GM21717 (cell line): Measurements from ENCODE around the gene HLA-DRB1.
"Not testable (repeated sequence)": the region's sequence is repeated elsewhere in the genome, so short reads cannot be mapped to it uniquely, and the experiment has no call there.

Source experiments
- ATAC-seq: cut with Tn5 transposase; IDR thresholded peaks from one replicate; pipeline ENCODE4 v1.9.1; 2021; ENCODE audit warnings: mild to moderate bottlenecking, moderate library complexity; ENCODE audit not compliant: unreplicated experiment

Gene HLA-DRB1

DNA sequence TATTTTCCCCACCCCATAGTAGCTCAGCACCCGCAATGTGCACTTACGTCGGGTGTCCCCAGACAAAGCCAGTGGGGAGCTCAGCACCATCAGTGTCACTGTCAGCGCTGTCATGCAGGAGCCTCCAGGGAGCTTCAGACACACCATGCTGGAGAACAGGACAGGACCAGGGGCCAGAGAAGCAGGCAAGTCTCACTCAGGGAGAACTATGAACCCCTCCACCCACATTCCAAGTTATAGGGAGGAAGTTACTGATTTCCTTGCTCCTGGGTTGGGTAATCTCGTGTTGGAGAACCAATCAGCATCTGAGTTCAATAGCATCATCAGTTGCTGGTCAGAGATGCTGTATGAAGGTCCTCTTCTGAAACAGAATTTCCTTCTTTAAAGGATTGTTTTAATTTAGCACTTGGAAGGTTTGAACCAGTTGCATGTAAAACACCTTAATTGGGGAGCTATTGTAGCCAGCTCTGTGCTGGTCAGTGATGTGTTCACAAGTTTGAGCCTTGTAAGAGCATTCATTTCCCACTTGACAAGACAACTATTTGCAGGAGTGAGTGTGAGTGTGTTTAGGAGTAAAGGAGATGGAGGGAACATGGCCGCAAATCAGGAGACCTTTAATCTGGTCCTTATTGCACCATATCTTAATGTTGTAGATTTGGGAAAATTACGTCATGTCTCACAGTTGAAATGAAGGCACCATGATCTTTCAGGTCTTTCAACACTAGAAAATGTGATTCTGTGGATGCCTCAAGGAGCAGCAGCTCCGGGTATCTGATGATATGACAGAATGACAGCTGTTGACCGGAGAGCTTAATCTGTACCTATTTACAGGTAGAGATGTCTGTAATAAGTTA, at the start of gene HLA-DRB1:
TSS of gene HLA-DRB1 (minus strand) at position 253 of the 854 bp plus-strand sequence. CDS start at position 147, 106 bp downstream.
- ATAC-seq, result peak; percentile 91

DNA sequence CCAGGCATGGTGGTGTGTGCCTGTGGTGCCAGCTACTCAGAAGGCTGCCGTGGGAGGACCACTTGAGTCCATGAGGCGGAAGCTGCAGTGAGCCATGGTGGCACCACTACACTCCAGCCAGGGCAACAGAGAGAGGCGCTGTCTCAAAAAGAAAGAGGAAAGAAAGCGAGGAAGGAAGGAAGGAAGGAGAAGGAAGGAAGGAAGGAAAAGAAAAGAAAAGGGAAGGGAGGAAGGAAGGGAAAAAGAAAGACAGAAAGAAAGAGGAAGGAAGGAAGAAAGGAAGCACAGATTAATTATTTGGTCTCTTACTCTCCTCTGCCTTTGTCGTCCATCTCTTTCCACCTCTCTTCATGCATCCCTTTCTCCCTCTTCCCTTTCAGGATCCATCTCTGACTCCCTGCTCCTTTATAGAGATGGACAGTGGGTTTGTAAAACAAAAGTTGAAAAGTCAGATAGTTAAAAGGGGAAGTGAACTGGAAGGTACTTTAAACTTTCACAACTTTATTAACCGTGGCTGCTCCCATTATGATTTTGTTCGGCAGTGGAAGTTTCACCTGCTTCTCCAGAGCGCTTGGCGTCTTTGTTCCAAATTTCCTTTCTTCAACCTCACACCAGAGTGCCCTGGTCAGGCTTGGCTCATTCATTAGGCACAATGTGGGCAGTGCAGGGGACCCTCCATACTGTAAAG, 49.0 kb upstream of the HLA-DRB1 start:
- ATAC-seq, result no peak

DNA sequence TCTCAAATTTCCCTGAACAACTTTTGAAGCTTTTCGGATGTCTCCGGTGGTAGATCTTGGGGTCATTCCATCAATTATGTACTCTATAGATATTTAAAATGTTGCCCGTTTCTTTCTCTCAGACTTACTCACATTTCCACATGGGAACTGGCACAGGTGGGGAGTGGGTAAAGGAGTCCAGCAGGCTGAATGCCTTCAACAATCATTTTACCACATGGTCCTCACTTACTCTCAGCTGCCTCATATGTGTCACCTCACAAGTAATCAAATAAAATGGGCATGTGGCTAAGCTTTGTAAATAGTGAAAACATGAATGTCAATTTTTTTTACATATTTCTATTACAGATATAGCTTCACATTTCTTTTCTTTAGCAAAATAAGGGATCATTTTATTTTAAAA, 48.2 kb upstream of the HLA-DRB1 start:
- ATAC-seq, result no peak

GRCh38 chr6:32637219-32637880, 47.7 kb upstream of the HLA-DRB1 start, which contains the start of gene HLA-DQA1:
HLA-DQA1 (plus strand) TSS chr6:32637406; CDS start chr6:32637459, 53 bp downstream.
- ATAC-seq, result no peak

- no peak for ATAC-seq
These were observed 46.0 kb upstream of the HLA-DRB1 start for GRCh38 chr6:32635526-32636123.

DNA sequence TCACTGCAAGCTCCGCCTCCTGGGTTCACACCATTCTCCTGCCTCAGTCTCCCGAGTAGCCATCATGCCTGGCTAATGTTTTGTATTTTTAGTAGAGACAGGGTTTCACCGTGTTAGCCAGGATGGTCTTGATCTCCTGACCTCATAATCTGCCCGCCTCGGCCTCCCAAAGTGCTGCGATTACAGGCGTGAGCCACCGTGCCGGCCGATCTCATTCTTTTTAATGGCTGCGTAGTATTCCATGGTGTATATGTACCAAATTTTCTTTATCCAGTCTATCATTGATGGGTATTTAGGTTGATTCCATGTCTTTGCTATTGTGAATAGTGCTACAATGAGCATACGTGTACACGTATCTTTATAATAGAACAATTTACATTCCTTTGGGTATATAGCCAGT, 40.1 kb upstream of the HLA-DRB1 start:
- not testable (repeated sequence) for ATAC-seq

DNA sequence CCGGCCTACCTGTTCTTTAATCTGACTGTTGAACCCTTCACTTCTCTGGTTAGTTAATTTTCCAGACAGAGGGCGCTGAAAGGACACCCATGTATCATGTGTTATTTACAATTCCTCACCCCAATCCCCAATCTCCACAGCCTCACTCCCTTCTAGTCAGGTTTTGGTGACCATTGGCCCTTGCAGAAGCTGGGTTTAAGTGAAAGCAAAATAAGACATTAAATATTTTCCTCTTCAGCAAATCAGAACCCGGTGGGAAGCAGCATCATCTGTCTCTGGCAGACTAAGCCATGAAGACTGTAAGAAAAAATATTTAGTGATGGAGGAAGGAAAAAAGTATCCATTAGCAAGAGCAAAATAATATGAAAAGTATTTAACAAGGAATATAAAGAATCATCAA, 38.2 kb upstream of the HLA-DRB1 start:
- ATAC-seq, result no peak

DNA sequence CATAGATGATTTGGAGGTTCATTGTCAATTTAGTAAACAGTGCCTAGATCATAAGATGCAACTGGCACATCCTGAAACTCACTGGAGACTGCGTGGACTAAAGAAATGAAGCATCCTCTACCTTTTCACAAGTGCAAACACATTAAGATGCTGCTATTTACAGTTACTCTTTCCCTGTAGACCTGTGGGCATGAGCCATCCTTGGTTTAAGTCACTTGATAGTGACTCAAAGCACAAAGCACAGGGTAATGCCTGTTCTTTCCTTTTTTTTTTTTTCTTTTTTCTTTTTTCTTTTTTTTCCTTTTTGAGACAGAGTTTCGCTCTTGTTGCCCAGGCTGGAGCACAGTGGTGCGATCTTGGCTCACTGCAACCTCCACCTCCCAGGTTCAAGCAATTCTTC, 37.6 kb upstream of the HLA-DRB1 start:
- no peak for ATAC-seq

- ATAC-seq, result no peak
These were observed 35.5 kb upstream of the HLA-DRB1 start for GRCh38 chr6:32625137-32625536.

- no peak for ATAC-seq
These were observed 34.9 kb upstream of the HLA-DRB1 start for GRCh38 chr6:32624565-32624964.

DNA sequence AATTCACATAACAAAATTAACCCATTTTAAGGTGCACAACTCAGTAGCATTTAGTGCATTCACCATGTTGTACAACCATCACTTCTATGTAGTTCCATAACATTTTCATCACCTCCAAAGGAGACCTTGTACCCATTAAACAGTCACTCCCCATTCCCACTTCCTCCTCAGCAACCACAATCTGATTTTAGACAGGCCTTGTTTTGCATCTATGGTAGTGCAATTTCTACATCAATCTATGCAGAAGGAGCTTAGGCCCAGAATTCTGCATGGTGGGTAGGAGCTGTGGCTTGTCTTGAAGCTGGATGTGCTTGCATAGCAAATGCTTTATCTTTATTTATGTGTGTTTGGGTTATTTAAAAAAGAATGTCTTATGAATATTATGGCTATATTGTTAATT, 34.0 kb upstream of the HLA-DRB1 start:
- ATAC-seq, result no peak

DNA sequence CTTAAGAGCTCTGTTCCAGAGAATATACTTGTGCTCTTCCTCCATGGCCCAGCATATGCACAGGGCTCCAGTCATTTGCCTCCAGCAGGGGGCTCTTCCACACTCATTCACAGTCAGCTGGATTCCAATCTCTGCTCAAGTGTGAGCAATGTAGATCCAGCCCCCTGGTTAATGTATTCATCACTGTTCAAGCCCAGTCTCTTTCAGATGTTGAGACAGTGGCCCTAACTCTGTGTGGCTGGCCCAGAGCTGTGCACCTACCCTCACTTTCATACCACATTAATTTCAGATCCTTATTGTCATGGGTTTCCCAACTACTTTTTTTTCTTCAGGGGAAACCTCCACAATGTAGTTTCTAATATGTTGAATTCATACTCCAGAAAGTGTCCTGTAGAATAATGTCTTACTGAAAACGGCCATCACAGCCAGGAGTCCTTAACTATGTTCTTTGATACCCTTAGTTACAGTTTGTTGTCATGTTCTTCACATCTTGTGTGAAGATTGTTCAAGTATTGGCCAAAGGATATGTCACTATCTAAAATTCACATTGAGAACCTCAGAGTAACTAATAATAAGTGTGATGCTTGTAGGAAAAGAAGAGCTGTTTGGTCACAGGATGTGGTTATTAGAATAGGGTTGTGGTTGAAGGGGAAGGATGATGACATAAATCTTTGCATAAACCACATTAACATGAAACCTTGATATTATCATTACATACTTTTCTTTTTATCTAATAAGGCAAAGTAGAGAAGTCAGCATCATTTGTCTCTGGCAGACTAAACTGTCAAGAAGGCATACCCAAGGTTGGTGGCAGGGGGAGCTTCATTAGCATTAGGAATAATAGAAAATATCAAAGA, 33.1 kb upstream of the HLA-DRB1 start:
- ATAC-seq, result peak; percentile 65

DNA sequence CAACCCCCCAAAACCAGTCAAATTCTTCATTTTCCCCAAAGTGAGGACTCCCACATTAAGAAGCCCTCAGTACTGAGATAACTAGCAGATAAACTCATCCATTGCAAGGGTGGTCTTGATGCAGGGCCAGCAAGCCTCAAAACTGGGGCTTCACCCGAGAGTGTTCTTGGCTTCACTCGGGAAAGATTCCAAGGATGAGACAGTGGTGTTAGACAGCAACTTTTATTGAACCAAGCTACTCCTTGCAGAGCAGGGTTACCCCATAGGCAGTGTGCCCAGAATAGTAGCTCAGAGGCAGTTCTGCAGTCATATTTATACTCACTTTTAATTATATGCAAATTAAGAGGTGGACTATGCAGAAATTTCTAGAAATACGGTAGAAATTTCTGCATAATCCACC, 31.7 kb upstream of the HLA-DRB1 start:
- ATAC-seq, result no peak

DNA sequence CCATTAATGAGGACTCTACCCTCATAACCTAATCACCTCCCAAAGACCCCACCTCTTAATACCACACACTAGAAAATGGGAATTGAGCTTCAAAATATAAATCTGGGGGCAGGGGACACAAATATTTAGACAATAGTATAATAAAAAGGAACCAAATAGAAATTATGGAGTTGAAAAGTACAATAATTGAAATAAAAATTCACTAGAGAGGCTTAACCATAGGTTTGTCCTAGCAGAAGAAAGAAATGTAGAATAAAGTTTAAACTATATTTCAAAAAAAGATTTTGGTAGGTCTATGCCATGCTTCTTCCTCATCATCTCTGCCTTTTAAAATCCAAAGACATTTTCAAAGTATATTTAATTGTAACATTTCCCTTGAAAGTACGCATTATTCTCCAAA, 28.1 kb upstream of the HLA-DRB1 start:
- no peak for ATAC-seq

DNA sequence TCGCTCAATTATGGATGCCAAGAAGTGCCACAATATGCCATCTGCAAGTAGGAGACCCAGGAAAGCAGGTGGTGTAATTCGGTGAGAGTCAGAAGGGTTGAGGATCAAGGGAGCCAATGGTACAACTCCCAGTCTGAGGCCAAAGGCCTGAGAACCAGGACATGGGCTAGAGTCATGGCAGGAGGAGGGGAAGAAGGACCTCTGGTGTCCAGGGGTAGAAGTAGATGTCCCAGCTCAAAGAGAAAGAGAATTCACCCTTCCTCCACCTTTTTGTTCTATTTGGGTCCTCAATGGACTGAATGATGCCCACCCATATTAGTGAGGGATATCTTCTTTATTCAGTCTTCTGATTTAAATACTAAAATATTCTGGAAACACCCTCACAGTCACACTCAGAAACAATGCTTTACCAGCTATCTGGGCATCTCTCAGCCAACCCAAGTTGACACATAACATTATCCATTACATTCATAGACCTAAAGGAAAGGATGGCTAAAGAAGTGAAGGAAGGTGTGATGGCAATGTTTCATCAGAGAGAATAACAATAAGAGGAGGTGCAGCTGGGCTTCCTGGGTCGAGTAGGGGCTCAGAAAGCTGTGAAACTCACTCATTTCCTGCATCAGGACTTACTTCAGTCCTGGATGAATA, 26.4 kb upstream of the HLA-DRB1 start:
- no peak for ATAC-seq

DNA sequence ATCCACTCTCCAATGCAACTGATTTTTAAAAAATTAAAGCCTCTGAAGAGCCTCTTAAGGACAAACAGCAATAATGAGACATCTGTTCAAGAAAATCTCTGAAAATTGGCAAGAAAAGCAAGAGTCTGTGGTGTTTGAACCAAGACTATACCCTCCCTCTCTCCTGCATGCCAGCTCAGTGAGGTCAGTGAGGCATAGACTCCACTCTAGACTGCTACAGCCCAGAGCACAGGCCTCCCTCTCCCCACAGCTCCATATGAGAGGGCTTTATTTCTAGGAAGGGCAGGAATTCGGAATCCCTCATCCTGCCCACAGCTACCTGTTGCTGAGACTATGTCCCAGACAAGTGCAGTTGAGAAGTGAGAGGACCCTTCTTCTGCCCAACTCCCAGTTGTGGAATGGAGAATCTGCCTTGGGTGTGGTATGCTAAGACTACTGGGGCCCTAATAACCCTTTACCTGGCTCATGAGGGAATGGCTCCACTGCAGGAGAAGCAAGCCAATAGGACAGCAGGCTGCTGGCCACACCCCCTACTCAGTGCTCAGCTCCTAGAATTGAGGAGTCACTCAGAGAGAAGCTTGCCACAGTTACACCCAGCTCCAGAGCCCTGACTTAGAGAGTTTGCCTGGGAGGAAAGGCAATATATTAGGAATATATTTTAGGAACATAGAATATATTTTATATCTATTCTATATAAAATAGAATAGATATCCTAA, 24.9 kb upstream of the HLA-DRB1 start:
- ATAC-seq, result no peak

DNA sequence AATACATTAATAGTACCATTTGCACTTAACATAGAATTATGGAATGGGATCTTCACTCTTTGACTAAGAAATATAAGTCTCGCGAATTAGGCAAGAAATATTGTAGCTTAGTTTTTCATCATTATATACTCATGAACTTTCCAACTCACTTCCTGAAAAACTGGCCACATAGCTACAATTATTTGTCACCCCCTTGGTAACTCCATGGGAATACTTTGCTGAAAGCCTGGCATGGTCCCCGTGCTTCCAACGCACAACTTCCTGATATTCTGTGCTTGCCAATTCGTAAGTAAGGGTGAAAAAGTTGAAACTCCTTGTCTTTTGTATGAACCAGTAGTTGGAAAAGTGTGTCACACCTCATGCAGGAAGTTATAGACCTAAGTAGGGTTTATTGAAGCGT, 23.8 kb upstream of the HLA-DRB1 start:
- no peak for ATAC-seq

DNA sequence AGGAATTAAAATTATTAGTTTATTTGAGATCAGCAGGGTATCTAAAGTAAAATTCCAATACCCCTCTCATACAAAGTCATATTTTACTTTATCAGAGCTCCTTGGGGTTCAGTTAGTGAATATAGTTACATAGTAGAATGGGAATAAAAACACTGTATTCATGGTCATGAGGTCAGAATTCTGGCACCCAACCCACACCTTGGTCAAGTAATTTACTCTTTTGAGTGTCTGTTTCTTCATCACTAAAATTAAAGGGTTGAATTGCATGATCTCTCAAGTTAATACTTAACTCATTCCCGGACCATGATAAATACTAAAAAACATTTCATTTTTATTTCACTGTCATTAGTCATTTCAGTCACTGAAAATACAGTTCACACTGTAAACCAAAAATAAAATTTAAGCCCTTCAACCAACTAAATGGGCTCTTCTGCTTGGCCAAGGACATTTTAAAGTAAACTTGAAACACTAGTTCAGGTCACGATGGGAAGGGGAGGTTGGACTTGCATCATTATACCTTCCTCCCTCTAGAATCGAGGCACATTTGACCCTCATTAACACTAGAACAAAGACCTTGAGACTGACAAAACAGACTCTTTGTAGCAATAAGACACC, 21.1 kb upstream of the HLA-DRB1 start:
- ATAC-seq, result no peak
